Astrocyte (in vitro differentiated cells and primary cell): ENCODE measurements around the gene TTL.

Experiments used
- CTCF ChIP-seq: IDR thresholded peaks from 2 replicates; pipeline ENCODE4 v1.5.1; 2011; ENCODE audit warnings: low read depth, mild to moderate bottlenecking, inconsistent platforms, low read length, moderate library complexity; ENCODE audit not compliant: insufficient read depth
- EZH2 ChIP-seq: IDR thresholded peaks from 2 replicates; pipeline ENCODE4 v1.6.1; 2012; ENCODE audit warnings: mild to moderate bottlenecking, low read length, inconsistent platforms; ENCODE audit not compliant: insufficient read depth

DNA sequence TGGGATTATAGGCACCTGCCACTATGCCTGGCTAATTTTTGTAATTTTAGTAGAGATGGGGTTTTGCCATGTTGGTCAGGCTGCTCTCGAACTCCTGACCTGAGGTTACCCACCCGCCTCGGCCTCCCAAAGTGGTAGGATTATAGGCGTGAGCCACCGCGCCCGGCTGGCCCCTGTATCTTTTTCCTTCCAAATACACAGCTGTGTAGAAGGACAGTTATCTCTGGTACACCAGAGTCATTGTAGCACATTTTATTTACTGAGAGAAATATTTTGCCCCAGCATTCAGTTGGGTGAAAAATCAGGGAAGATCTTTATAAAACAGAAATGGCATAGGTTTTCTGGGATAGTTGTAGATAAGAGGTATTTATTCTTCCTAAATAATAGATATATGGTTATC is 36.9 kb downstream of the TTL start:
- TF ChIP-seq CTCF (no peak), EZH2 (no peak)
